ENCODE data around the gene SUB1.
A peak's percentile ranks its signal among the peaks of the same experiment; 100 is the strongest.

SUB1 gene

GRCh38 chr5:32585122-32585445 lies 273 bp upstream of the SUB1 start:
- no peaks in the 10 kb centered on the region for H3K27me3 ChIP-seq (ENCODE audit: control insufficient read depth, insufficient read depth, low read length)
- no peak overlapping the region for H3K9ac ChIP-seq (ENCODE audit: low read depth, low read length)
- H3K4me3 ChIP-seq (ENCODE audit: low read depth, low read length), result peak overlapping the region; percentile 79
- H3K36me3 ChIP-seq (ENCODE audit: control insufficient read depth, insufficient read depth, low read length), result peaks cover 22% of the 10 kb centered on the region
- H3K27ac ChIP-seq (ENCODE audit: low read depth, low read length), result peak overlapping the region; percentile 95
- no peaks in the 10 kb centered on the region for H3K9me3 ChIP-seq (ENCODE audit: control insufficient read depth, insufficient read depth, low read length)
- H3K4me1 ChIP-seq (ENCODE audit: control insufficient read depth, insufficient read depth, low read length), result peaks cover 39% of the 10 kb centered on the region

- H3K4me3 ChIP-seq (ENCODE audit: low read depth, low read length), result peak overlapping the region; percentile 79
- H3K9ac ChIP-seq (ENCODE audit: low read depth, low read length), result peak overlapping the region; percentile 92
- H3K27ac ChIP-seq (ENCODE audit: low read depth, low read length), result peak overlapping the region; percentile 95
- peaks cover 30% of the 10 kb centered on the region for H3K36me3 ChIP-seq (ENCODE audit: control insufficient read depth, insufficient read depth, low read length)
- H3K27me3 ChIP-seq (ENCODE audit: control insufficient read depth, insufficient read depth, low read length), result no peaks in the 10 kb centered on the region
- H3K9me3 ChIP-seq (ENCODE audit: control insufficient read depth, insufficient read depth, low read length), result no peaks in the 10 kb centered on the region
- H3K4me1 ChIP-seq (ENCODE audit: control insufficient read depth, insufficient read depth, low read length), result peaks cover 36% of the 10 kb centered on the region
These were observed 881 bp downstream of the SUB1 start for GRCh38 chr5:32586276-32586599.

- peak overlapping the region; percentile 79 for H3K4me3 ChIP-seq (ENCODE audit: low read depth, low read length)
These were observed 1.8 kb downstream of the SUB1 start for GRCh38 chr5:32587067-32587551.

GRCh38 chr5:32589416-32589815 lies 4.1 kb downstream of the SUB1 start:
- H3K36me3 ChIP-seq (ENCODE audit: control insufficient read depth, insufficient read depth, low read length), result peaks cover 62% of the 10 kb centered on the region
- no peaks in the 10 kb centered on the region for H3K27me3 ChIP-seq (ENCODE audit: control insufficient read depth, insufficient read depth, low read length)
- no peak overlapping the region for H3K9ac ChIP-seq (ENCODE audit: low read depth, low read length)
- no peak overlapping the region for H3K27ac ChIP-seq (ENCODE audit: low read depth, low read length)
- no peaks in the 10 kb centered on the region for H3K9me3 ChIP-seq (ENCODE audit: control insufficient read depth, insufficient read depth, low read length)
- no peak overlapping the region for H3K4me3 ChIP-seq (ENCODE audit: low read depth, low read length)
- peaks cover 16% of the 10 kb centered on the region; the same call in 1 of the 2 replicates for H3K4me1 ChIP-seq (ENCODE audit: control insufficient read depth, insufficient read depth, low read length)

More at GRCh38 chr5:32587067-32587551, 1.8 kb downstream of the SUB1 start:
- H3K9me3 ChIP-seq (ENCODE audit: control insufficient read depth, insufficient read depth, low read length), result no peaks in the 10 kb centered on the region
- no peak overlapping the region for H3K9ac ChIP-seq (ENCODE audit: low read depth, low read length)
- peaks cover 36% of the 10 kb centered on the region for H3K4me1 ChIP-seq (ENCODE audit: control insufficient read depth, insufficient read depth, low read length)
- no peak overlapping the region for H3K27ac ChIP-seq (ENCODE audit: low read depth, low read length)
- peaks cover 38% of the 10 kb centered on the region for H3K36me3 ChIP-seq (ENCODE audit: control insufficient read depth, insufficient read depth, low read length)
- no peaks in the 10 kb centered on the region for H3K27me3 ChIP-seq (ENCODE audit: control insufficient read depth, insufficient read depth, low read length)

GRCh38 chr5:32589942-32590869 lies 4.8 kb downstream of the SUB1 start:
- Histone ChIP-seq H3K9ac (ENCODE audit: low read depth, low read length) (no peak overlapping the region), H3K4me3 (ENCODE audit: low read depth, low read length) (no peak overlapping the region), H3K27ac (ENCODE audit: low read depth, low read length) (no peak overlapping the region), H3K9me3 (ENCODE audit: control insufficient read depth, insufficient read depth, low read length) (no peaks in the 10 kb centered on the region), H3K27me3 (ENCODE audit: control insufficient read depth, insufficient read depth, low read length) (no peaks in the 10 kb centered on the region), H3K36me3 (ENCODE audit: control insufficient read depth, insufficient read depth, low read length) (peaks cover 69% of the 10 kb centered on the region), H3K4me1 (ENCODE audit: control insufficient read depth, insufficient read depth, low read length) (peaks cover 8% of the 10 kb centered on the region; the same call in 1 of the 2 replicates)

GRCh38 chr5:32595118-32595517 lies 9.8 kb downstream of the SUB1 start:
- Histone ChIP-seq H3K4me1 (ENCODE audit: control insufficient read depth, insufficient read depth, low read length) (no peaks in the 10 kb centered on the region), H3K4me3 (ENCODE audit: low read depth, low read length) (no peak overlapping the region), H3K9me3 (ENCODE audit: control insufficient read depth, insufficient read depth, low read length) (no peaks in the 10 kb centered on the region), H3K36me3 (ENCODE audit: control insufficient read depth, insufficient read depth, low read length) (peaks cover 96% of the 10 kb centered on the region), H3K9ac (ENCODE audit: low read depth, low read length) (no peak overlapping the region), H3K27me3 (ENCODE audit: control insufficient read depth, insufficient read depth, low read length) (no peaks in the 10 kb centered on the region), H3K27ac (ENCODE audit: low read depth, low read length) (no peak overlapping the region)

GRCh38 chr5:32597041-32597629 lies 11.8 kb downstream of the SUB1 start:
- no peak overlapping the region for H3K4me3 ChIP-seq (ENCODE audit: low read depth, low read length)
- no peaks in the 10 kb centered on the region for H3K27me3 ChIP-seq (ENCODE audit: control insufficient read depth, insufficient read depth, low read length)
- H3K36me3 ChIP-seq (ENCODE audit: control insufficient read depth, insufficient read depth, low read length), result peaks cover 99% of the 10 kb centered on the region
- no peaks in the 10 kb centered on the region for H3K9me3 ChIP-seq (ENCODE audit: control insufficient read depth, insufficient read depth, low read length)
- H3K9ac ChIP-seq (ENCODE audit: low read depth, low read length), result no peak overlapping the region
- H3K27ac ChIP-seq (ENCODE audit: low read depth, low read length), result no peak overlapping the region
- no peaks in the 10 kb centered on the region for H3K4me1 ChIP-seq (ENCODE audit: control insufficient read depth, insufficient read depth, low read length)

GRCh38 chr5:32598260-32598937 lies 13.0 kb downstream of the SUB1 start:
- Histone ChIP-seq H3K9ac (ENCODE audit: low read depth, low read length) (no peak overlapping the region), H3K27ac (ENCODE audit: low read depth, low read length) (no peak overlapping the region), H3K4me3 (ENCODE audit: low read depth, low read length) (no peak overlapping the region), H3K27me3 (ENCODE audit: control insufficient read depth, insufficient read depth, low read length) (no peaks in the 10 kb centered on the region), H3K9me3 (ENCODE audit: control insufficient read depth, insufficient read depth, low read length) (no peaks in the 10 kb centered on the region), H3K4me1 (ENCODE audit: control insufficient read depth, insufficient read depth, low read length) (no peaks in the 10 kb centered on the region), H3K36me3 (ENCODE audit: control insufficient read depth, insufficient read depth, low read length) (peaks cover 99% of the 10 kb centered on the region)

- peaks cover 99% of the 10 kb centered on the region for H3K36me3 ChIP-seq (ENCODE audit: control insufficient read depth, insufficient read depth, low read length)
- no peak overlapping the region for H3K9ac ChIP-seq (ENCODE audit: low read depth, low read length)
- H3K27me3 ChIP-seq (ENCODE audit: control insufficient read depth, insufficient read depth, low read length), result no peaks in the 10 kb centered on the region
- H3K9me3 ChIP-seq (ENCODE audit: control insufficient read depth, insufficient read depth, low read length), result no peaks in the 10 kb centered on the region
- no peaks in the 10 kb centered on the region for H3K4me1 ChIP-seq (ENCODE audit: control insufficient read depth, insufficient read depth, low read length)
- no peak overlapping the region for H3K4me3 ChIP-seq (ENCODE audit: low read depth, low read length)
- H3K27ac ChIP-seq (ENCODE audit: low read depth, low read length), result no peak overlapping the region
These were observed 13.7 kb downstream of the SUB1 start for GRCh38 chr5:32598997-32599549.

GRCh38 chr5:32600054-32600622 lies 14.8 kb downstream of the SUB1 start:
- no peaks in the 10 kb centered on the region for H3K4me1 ChIP-seq (ENCODE audit: control insufficient read depth, insufficient read depth, low read length)

More at GRCh38 chr5:32600054-32600622, 14.8 kb downstream of the SUB1 start:
- H3K36me3 ChIP-seq (ENCODE audit: control insufficient read depth, insufficient read depth, low read length), result peaks cover 96% of the 10 kb centered on the region
- H3K4me3 ChIP-seq (ENCODE audit: low read depth, low read length), result no peak overlapping the region
- no peaks in the 10 kb centered on the region for H3K27me3 ChIP-seq (ENCODE audit: control insufficient read depth, insufficient read depth, low read length)
- no peaks in the 10 kb centered on the region for H3K9me3 ChIP-seq (ENCODE audit: control insufficient read depth, insufficient read depth, low read length)
- H3K27ac ChIP-seq (ENCODE audit: low read depth, low read length), result no peak overlapping the region
- no peak overlapping the region for H3K9ac ChIP-seq (ENCODE audit: low read depth, low read length)

All from HUES48 (cell line).